ENCODE measurements around the gene ERVK3-1. TPM values are rescaled to one million over a fixed set of nuclear protein-coding genes. Genes with fewer than 3 reads are reported as not detected.
A peak's percentile ranks its signal among the peaks of the same experiment; 100 is the strongest.
"Not testable (repeated sequence)": the region's sequence is repeated elsewhere in the genome, so short reads cannot be mapped to it uniquely, and the experiment has no call there.

Gene ERVK3-1
- total RNA-seq, 1 experiment from 2014 or later: 149 TPM

GRCh38 chr19:58346961-58347929 is 42.1 kb downstream of the ERVK3-1 start:
- peak; percentile 86 for DNase-seq (ENCODE audit: low read depth)

- not testable (repeated sequence) for DNase-seq (ENCODE audit: low read depth)
These were observed 42.9 kb downstream of the ERVK3-1 start for GRCh38 chr19:58348080-58348479.

GRCh38 chr19:58349590-58349989 is 44.4 kb downstream of the ERVK3-1 start:
- no peak for DNase-seq (ENCODE audit: low read depth)

GRCh38 chr19:58350001-58350861 is 45.1 kb downstream of the ERVK3-1 start:
- no peak for DNase-seq (ENCODE audit: low read depth)

GRCh38 chr19:58350871-58351557 is 45.8 kb downstream of the ERVK3-1 start:
- no peak for DNase-seq (ENCODE audit: low read depth)

- no peak for DNase-seq (ENCODE audit: low read depth)
These were observed 46.3 kb downstream of the ERVK3-1 start for GRCh38 chr19:58351558-58351878.

- no peak for DNase-seq (ENCODE audit: low read depth)
These were observed 47.0 kb downstream of the ERVK3-1 start for GRCh38 chr19:58351990-58352755.

- DNase-seq (ENCODE audit: low read depth): no peak
These were observed 47.8 kb downstream of the ERVK3-1 start, which contains the start of gene A1BG for GRCh38 chr19:58352760-58353671. Gene A1BG, minus strand, starts transcription at chr19:58353492. Its CDS starts 55 bp downstream, at chr19:58353437.

- DNase-seq (ENCODE audit: low read depth): no peak
These were observed 48.7 kb downstream of the ERVK3-1 start for GRCh38 chr19:58353717-58354477.

GRCh38 chr19:58354478-58355030 is 49.4 kb downstream of the ERVK3-1 start:
- DNase-seq (ENCODE audit: low read depth): no peak

GRCh38 chr19:58355215-58355796 is 50.1 kb downstream of the ERVK3-1 start:
- no peak for DNase-seq (ENCODE audit: low read depth)

- DNase-seq (ENCODE audit: low read depth): no peak
These were observed 51.0 kb downstream of the ERVK3-1 start for GRCh38 chr19:58355908-58356765.

GRCh38 chr19:58356766-58357480 is 51.7 kb downstream of the ERVK3-1 start:
- no peak for DNase-seq (ENCODE audit: low read depth)

- DNase-seq (ENCODE audit: low read depth): no peak
These were observed 52.4 kb downstream of the ERVK3-1 start for GRCh38 chr19:58357481-58358145.

- peak; percentile 67 for DNase-seq (ENCODE audit: low read depth)
These were observed 56.7 kb downstream of the ERVK3-1 start for GRCh38 chr19:58361900-58362271.

GRCh38 chr19:58362272-58362994 is 57.3 kb downstream of the ERVK3-1 start, which contains the start of gene ZNF497:
Gene ZNF497, minus strand, starts transcription at chr19:58362751. Its CDS starts 5,116 bp downstream, at chr19:58357635.
- peak; percentile 99 for DNase-seq (ENCODE audit: low read depth)
